K562 (cell line): Measurements from ENCODE around the gene IPO11. TPM values are rescaled to one million over a fixed set of nuclear protein-coding genes. Genes with fewer than 3 reads are reported as not detected.
A peak's percentile ranks its signal among the peaks of the same experiment; 100 is the strongest.

Source experiments
- ATAC-seq: fragments of 200-7000 bp; cut with Tn5 transposase; 3 replicates; pipeline ENCODE4 v1.9.1; 2020; ENCODE audit warnings: moderate library complexity
- BruUV-seq: library from RNA; stranded (reverse); fragments of 400-500 nt; replicated peaks from 2 replicates; lab custom pipeline; 2021; lab: Mats Ljungman, UMichigan
- CTCF ChIA-PET: fragments of 300-600 bp; formaldehyde crosslinking; extraction: SDS; loops from one replicate; lab custom pipeline; 2021; ENCODE audit warnings: low intra/inter-chr PET ratio; lab: Yijun Ruan, JAX
- POLR2A ChIA-PET: fragments of 300-600, 350-650 bp; sonication (Branson Sonifier 250); formaldehyde crosslinking; extraction: SDS; loops from one replicate; lab custom pipeline; 2021; ENCODE audit warnings: antibody characterized with exemption, inconsistent platforms; lab: Yijun Ruan, JAX
- DNase-seq, 4 experiments: peaks; one replicate each; pipeline versions ENCODE4 v3.0.0 to v3.0.0-alpha.2; 2011 to 2018; ENCODE audit warnings: low spot score in 3 of 4, mixed read lengths in 3 of 4; ENCODE audit errors: extremely low read depth in 1 of 4
- FAIRE-seq: peaks from 2 replicates; lab custom pipeline; 2011; peaks lifted over from hg19 to GRCh38; lab: Jason Lieb, UNC
- H2AFZ ChIP-seq: 2 replicates; pipeline ENCODE4 v1.6.0; 2011; ENCODE audit warnings: low read depth, low read length, control low read depth, inconsistent platforms
- H3K27ac ChIP-seq: fragments of 200-600 bp; 3 replicates; pipeline ENCODE4 v1.8.0; 2011; ENCODE audit warnings: low read depth, mild to moderate bottlenecking, control low read depth, inconsistent platforms, low read length, moderate library complexity, mixed read lengths; ENCODE audit errors: extremely low read depth
- H3K27me3 ChIP-seq, 2 experiments: fragments of 300-600 bp in 1 of 2; 2 replicates in 1 of 2; 3 replicates in 1 of 2; pipeline versions ENCODE4 v1.6.0 to v1.8.0; 2011; ENCODE audit warnings: inconsistent platforms in 2 of 2, low read length in 2 of 2, mild to moderate bottlenecking in 1 of 2, mixed read lengths in 1 of 2, moderate library complexity in 1 of 2; ENCODE audit not compliant: control insufficient read depth in 2 of 2, insufficient read depth in 2 of 2
- H3K36me3 ChIP-seq: fragments of 300-600 bp; 3 replicates; pipeline ENCODE4 v1.8.0; 2011; ENCODE audit warnings: mild to moderate bottlenecking, low read length, inconsistent platforms; ENCODE audit not compliant: control insufficient read depth, insufficient read depth
- H3K4me1 ChIP-seq, 2 experiments: fragments of 200-600 bp in 1 of 2; replicated peaks in 1 of 2; 2 replicates in 1 of 2; 3 replicates in 1 of 2; pipeline versions ENCODE4 v1.5.1 to v1.8.0; 2011; ENCODE audit warnings: inconsistent platforms in 2 of 2, low read length in 2 of 2, mild to moderate bottlenecking in 1 of 2, mixed read lengths in 1 of 2, moderate library complexity in 1 of 2; ENCODE audit not compliant: control insufficient read depth in 2 of 2, insufficient read depth in 2 of 2
- H3K4me2 ChIP-seq: 2 replicates; pipeline ENCODE4 v1.6.1; 2011; ENCODE audit warnings: low read length, control low read depth, inconsistent platforms, mixed read lengths; ENCODE audit not compliant: insufficient read depth
- H3K4me3 ChIP-seq: fragments of 200-600 bp; sonication (generic), shearing (Covaris generic); 2 replicates; pipeline ENCODE4 v1.5.1; 2016; ENCODE audit warnings: control low read depth, inconsistent platforms
- H3K79me2 ChIP-seq: fragments of 200-600 bp; 3 replicates; pipeline ENCODE4 v1.8.0; 2011; ENCODE audit warnings: low read length, inconsistent platforms; ENCODE audit not compliant: control insufficient read depth, insufficient read depth
- H3K9ac ChIP-seq, 2 experiments: 2 replicates each; pipeline versions ENCODE4 v1.6.0 to v1.6.1; 2011; ENCODE audit warnings: low read depth in 2 of 2, low read length in 2 of 2, control low read depth in 1 of 2, inconsistent platforms in 1 of 2, mild to moderate bottlenecking in 1 of 2, mixed read lengths in 1 of 2; ENCODE audit not compliant: insufficient read depth in 1 of 2
- H3K9me1 ChIP-seq: one replicate; pipeline ENCODE4 v1.6.0; 2011; ENCODE audit warnings: inconsistent platforms, mild to moderate bottlenecking, low read length, moderate library complexity; ENCODE audit not compliant: control insufficient read depth, insufficient read depth
- H3K9me3 ChIP-seq: replicated peaks from 2 replicates; pipeline ENCODE4 v1.5.1; 2011; ENCODE audit warnings: low read depth, low read length, inconsistent platforms; ENCODE audit not compliant: control insufficient read depth, insufficient read depth
- H4K20me1 ChIP-seq: replicated peaks from 2 replicates; pipeline ENCODE4 v1.6.1; 2011; ENCODE audit warnings: low read length, inconsistent platforms, mixed read lengths; ENCODE audit not compliant: control insufficient read depth, insufficient read depth
- CBFB ChIP-seq: sonication (generic); formaldehyde crosslinking; IDR thresholded peaks from 2 replicates; pipeline ENCODE4 v1.4.0; 2020; ENCODE audit warnings: mild to moderate bottlenecking, missing genetic modification reagents
- EP300 ChIP-seq: IDR thresholded peaks from 2 replicates; pipeline ENCODE4 v1.6.1; 2012; ENCODE audit warnings: low read length, improper control_type of control experiment
- JUND ChIP-seq, 2 experiments: IDR thresholded peaks; 2 replicates in 1 of 2; 3 replicates in 1 of 2; pipeline ENCODE4 v1.6.1; 2011; ENCODE audit warnings: borderline replicate concordance in 2 of 2, low read depth in 2 of 2, low read length in 2 of 2, improper control_type of control experiment in 1 of 2, missing biosample characterization in 1 of 2, missing genetic modification characterization in 1 of 2, missing genetic modification reagents in 1 of 2
- PPARD ChIP-seq: fragments of 250-450 bp; sonication (Bioruptor Pico); IDR thresholded peaks from 2 replicates; pipeline ENCODE4 v1.8.0; 2022; ENCODE audit warnings: inconsistent platforms, mild to moderate bottlenecking, moderate library complexity
- SRSF9 ChIP-seq: fragments of 200-400 bp; formaldehyde crosslinking; IDR thresholded peaks from 2 replicates; pipeline ENCODE4 v1.6.1; 2017; ENCODE audit warnings: low read depth, low read length, borderline replicate concordance
- ZFPM2 ChIP-seq: fragments of 250-450 bp; sonication (Bioruptor Pico); IDR thresholded peaks from 2 replicates; pipeline ENCODE4 v1.5.1; 2022; ENCODE audit warnings: mild to moderate bottlenecking
- ZNF175 ChIP-seq: fragments of 200-800 bp; sonication (Bioruptor generic); IDR thresholded peaks from 2 replicates; pipeline ENCODE4 v1.6.1; 2016; ENCODE audit warnings: low read depth, mild to moderate bottlenecking, missing genetic modification characterization, missing compliant biosample characterization
- ZNF695 ChIP-seq: fragments of 450-650 bp; formaldehyde crosslinking; IDR thresholded peaks from 2 replicates; pipeline ENCODE4 v1.4.0; 2020; ENCODE audit warnings: mild to moderate bottlenecking, moderate library complexity
- ZNF696 ChIP-seq: fragments of 250-450 bp; sonication (Bioruptor Pico); conservative IDR thresholded peaks from 2 replicates; pipeline ENCODE4 v1.4.0; 2020; ENCODE audit warnings: mild to moderate bottlenecking, moderate library complexity
- ZNF764 ChIP-seq: fragments of 250-450 bp; sonication (Bioruptor Pico); IDR thresholded peaks from 2 replicates; pipeline ENCODE4 v1.4.0; 2020; ENCODE audit warnings: low read depth, mild to moderate bottlenecking, moderate library complexity
- ZNF778 ChIP-seq: fragments of 450-650 bp; formaldehyde crosslinking; IDR thresholded peaks from 2 replicates; pipeline ENCODE4 v1.4.0; 2020; ENCODE audit warnings: mild to moderate bottlenecking, moderate library complexity
- WGBS: fragments of 100-300 bp; shearing (Covaris generic); methylation state at CpG from one replicate; pipeline ENCODE4 v1.1.6; 2016; ENCODE audit warnings: low coverage, mixed read lengths; ENCODE audit not compliant: insufficient coverage; ENCODE audit errors: missing lambda C conversion rate; 5-methylcytosine and 5-hydroxymethylcytosine counted together
- in situ Hi-C: fragments of 300-500 bp; cut with MboI; formaldehyde crosslinking; loops from 4 replicates; pipeline ENCODE4 v1.15.0; 2018; ENCODE audit warnings: inconsistent platforms, mixed read lengths
- intact Hi-C: fragments of 100-400 bp; cut with micrococcal nuclease; formaldehyde crosslinking; loops from 2 replicates; pipeline ENCODE4 v1.14.2; 2022
- polyA plus RNA-seq, 8 experiments: library from polyadenylated mRNA; depleted of rRNA in 4 of 8; stranded (reverse) in 5 of 8; unstranded in 3 of 8; fragments of >200 nt; fragmentation: Nextera tagmentation in 2 of 8; fragmentation: Illumina TruSeq in 1 of 8; extraction: Ambion mirVana in 2 of 8; extraction: Trizol in 1 of 8; gene quantifications; 2 replicates each; pipeline versions ENCODE4 v1.2.1 to v1.2.3, GENCODE V29; 2011 to 2014; ENCODE audit warnings: inconsistent platforms in 1 of 8, missing spikeins in 1 of 8
- total RNA-seq, 7 experiments: library from RNA; depleted of rRNA in 6 of 7; stranded (reverse); fragments of >200 nt in 6 of 7; fragmentation: Illumina TruSeq in 2 of 7; extraction: Trizol in 2 of 7; gene quantifications; 2 replicates each; pipeline versions ENCODE4 v1.2.1 to v1.2.3, GENCODE V29; 2011 to 2021; ENCODE audit warnings: low replicate concordance in 1 of 7
- TF ChIP-seq, protein P1 (sequence below), 2 experiments: fragments of 450-650 bp in 1 of 2; sonication (generic) in 1 of 2; formaldehyde crosslinking in 1 of 2; IDR thresholded peaks in 1 of 2; conservative IDR thresholded peaks in 1 of 2; 2 replicates each; pipeline versions ENCODE4 v1.6.1 to v1.8.1; 2016 to 2023; ENCODE audit warnings: mild to moderate bottlenecking in 2 of 2, moderate library complexity in 2 of 2, inconsistent platforms in 1 of 2, missing genetic modification reagents in 1 of 2
- TF ChIP-seq, protein P2 (sequence below), 3 experiments: fragments of 200-800 bp in 1 of 3; fragments of 250-450 bp in 1 of 3; fragments of 450-650 bp in 1 of 3; sonication (Bioruptor Pico) in 1 of 3; sonication (Bioruptor generic) in 1 of 3; formaldehyde crosslinking in 1 of 3; IDR thresholded peaks; 2 replicates each; pipeline versions ENCODE4 v1.6.1 to v1.8.0; 2016 to 2022; ENCODE audit warnings: mild to moderate bottlenecking in 2 of 3, missing genetic modification characterization in 2 of 3, missing compliant biosample characterization in 1 of 3, moderate library complexity in 1 of 3

Gene IPO11
- total and polyA plus RNA-seq, 9 of the 15 experiments (the other 6 are each of a cell fraction or from before 2014, with no cell fraction given): 38.7 to 96.0 (median 70.9) TPM

DNA sequence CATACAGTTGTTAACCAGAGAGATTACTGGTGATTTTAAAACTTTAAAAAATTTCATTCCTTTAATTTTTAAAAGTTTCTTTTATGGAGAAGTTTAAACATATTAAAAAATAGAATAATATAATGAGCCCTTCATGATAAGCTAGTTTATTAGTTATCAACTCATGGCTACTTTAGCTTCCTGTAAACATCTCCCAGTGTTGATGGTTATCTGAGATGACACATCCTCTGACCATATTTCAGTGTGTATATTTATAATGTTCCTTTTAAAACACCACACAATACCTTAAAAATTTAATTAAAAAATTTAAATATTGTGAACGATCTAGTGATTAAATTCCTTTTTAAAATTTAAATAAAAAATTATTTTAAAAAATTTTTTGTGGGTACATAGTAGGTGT lies 74.1 kb downstream of the IPO11 start (continued):
- TF ChIP-seq ZFPM2 (no peak), ZNF764 (CRISPR knock-in tag) (no peak), SRSF9 (no peak), JUND (IDR thresholded peaks at IDR 0.05; ENCODE audit: borderline replicate concordance, low read depth, low read length) (peak; percentile 64; the same call in 1 of the 2 replicates), JUND (tag; IDR thresholded peaks at IDR 0.05; ENCODE audit: borderline replicate concordance, low read depth, low read length) (0 out of 3 replicates have a peak, but pooled peaks have one; percentile 16), ZNF175 (no peak), ZNF695 (CRISPR knock-in tag) (no peak), PPARD (CRISPR knock-in tag) (no peak)
- TF ChIP-seq, protein P1, sequence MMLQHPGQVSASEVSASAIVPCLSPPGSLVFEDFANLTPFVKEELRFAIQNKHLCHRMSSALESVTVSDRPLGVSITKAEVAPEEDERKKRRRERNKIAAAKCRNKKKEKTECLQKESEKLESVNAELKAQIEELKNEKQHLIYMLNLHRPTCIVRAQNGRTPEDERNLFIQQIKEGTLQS (IDR thresholded peaks at IDR 0.05): peak; percentile 41; the same call in 1 of the 2 replicates
- TF ChIP-seq, protein P1 (CRISPR knock-in tag; conservative IDR thresholded peaks at IDR 0.05): no peak

DNA sequence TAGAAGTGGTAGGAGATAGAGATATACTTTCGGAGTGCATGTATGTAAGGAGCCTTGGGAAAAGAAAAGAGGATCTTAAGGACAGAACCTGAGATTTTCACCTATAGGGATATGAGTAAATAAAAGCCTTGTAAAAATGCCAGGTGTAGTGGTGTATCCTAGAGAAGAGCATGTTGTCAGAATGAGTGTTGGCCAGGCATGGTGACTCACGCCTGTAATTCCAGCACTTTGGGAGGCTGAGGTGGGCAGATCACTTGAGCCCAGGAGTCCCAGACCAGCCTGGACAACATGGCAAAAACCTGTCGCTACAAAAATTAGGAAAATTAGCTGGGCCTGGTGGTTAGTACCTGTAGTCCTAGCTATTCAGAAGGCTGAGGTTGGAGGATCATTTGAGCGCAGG lies 76.0 kb downstream of the IPO11 start:
- H3K9ac ChIP-seq: no peak overlapping the region
- no TSS peak for BruUV-seq
- H2AFZ ChIP-seq: no peak overlapping the region
- no peak for FAIRE-seq
- in situ Hi-C loops: no loop called here
- ATAC-seq: peak; percentile 30; the same call in 1 of the 3 replicates
- H4K20me1 ChIP-seq: no peaks in the 10 kb centered on the region
- ChIA-PET POLR2A (no interaction called here), CTCF (no interaction called here)
- no peak for DNase-seq
- intact Hi-C loops: no loop called here
- no peak overlapping the region for H3K4me2 ChIP-seq
- no peak overlapping the region for H3K27ac ChIP-seq
- H3K4me3 ChIP-seq: no peak overlapping the region
- H3K4me1 ChIP-seq: no peaks in the 10 kb centered on the region
- no peaks in the 10 kb centered on the region for H3K9me3 ChIP-seq
- no peaks in the 10 kb centered on the region for H3K79me2 ChIP-seq
- H3K27me3 ChIP-seq: no peaks in the 10 kb centered on the region
- H3K9me1 ChIP-seq: no peaks in the 10 kb centered on the region
- peaks cover 68% of the 10 kb centered on the region for H3K36me3 ChIP-seq
- WGBS: 71% methylated on average over 4 of the region's 4 CpGs
- TF ChIP-seq EP300 (no peak), ZNF778 (no peak), ZNF696 (CRISPR knock-in tag) (no peak), CBFB (no peak)
- TF ChIP-seq, protein P2, sequence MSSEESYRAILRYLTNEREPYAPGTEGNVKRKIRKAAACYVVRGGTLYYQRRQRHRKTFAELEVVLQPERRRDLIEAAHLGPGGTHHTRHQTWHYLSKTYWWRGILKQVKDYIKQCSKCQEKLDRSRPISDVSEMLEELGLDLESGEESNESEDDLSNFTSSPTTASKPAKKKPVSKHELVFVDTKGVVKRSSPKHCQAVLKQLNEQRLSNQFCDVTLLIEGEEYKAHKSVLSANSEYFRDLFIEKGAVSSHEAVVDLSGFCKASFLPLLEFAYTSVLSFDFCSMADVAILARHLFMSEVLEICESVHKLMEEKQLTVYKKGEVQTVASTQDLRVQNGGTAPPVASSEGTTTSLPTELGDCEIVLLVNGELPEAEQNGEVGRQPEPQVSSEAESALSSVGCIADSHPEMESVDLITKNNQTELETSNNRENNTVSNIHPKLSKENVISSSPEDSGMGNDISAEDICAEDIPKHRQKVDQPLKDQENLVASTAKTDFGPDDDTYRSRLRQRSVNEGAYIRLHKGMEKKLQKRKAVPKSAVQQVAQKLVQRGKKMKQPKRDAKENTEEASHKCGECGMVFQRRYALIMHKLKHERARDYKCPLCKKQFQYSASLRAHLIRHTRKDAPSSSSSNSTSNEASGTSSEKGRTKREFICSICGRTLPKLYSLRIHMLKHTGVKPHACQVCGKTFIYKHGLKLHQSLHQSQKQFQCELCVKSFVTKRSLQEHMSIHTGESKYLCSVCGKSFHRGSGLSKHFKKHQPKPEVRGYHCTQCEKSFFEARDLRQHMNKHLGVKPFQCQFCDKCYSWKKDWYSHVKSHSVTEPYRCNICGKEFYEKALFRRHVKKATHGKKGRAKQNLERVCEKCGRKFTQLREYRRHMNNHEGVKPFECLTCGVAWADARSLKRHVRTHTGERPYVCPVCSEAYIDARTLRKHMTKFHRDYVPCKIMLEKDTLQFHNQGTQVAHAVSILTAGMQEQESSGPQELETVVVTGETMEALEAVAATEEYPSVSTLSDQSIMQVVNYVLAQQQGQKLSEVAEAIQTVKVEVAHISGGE (CRISPR knock-in tag; IDR thresholded peaks at IDR 0.05): no peak
